DMS 273 (cell line): Measurements from ENCODE around the gene UGT1A7.
"Not testable (repeated sequence)": the region's sequence is repeated elsewhere in the genome, so short reads cannot be mapped to it uniquely, and the experiment has no call there.

Experiments
- DNase-seq: peaks from one replicate; lab custom pipeline; 2025; ENCODE audit not compliant: unreplicated experiment; lab: John Stamatoyannopoulos, UW

UGT1A7 gene

DNA sequence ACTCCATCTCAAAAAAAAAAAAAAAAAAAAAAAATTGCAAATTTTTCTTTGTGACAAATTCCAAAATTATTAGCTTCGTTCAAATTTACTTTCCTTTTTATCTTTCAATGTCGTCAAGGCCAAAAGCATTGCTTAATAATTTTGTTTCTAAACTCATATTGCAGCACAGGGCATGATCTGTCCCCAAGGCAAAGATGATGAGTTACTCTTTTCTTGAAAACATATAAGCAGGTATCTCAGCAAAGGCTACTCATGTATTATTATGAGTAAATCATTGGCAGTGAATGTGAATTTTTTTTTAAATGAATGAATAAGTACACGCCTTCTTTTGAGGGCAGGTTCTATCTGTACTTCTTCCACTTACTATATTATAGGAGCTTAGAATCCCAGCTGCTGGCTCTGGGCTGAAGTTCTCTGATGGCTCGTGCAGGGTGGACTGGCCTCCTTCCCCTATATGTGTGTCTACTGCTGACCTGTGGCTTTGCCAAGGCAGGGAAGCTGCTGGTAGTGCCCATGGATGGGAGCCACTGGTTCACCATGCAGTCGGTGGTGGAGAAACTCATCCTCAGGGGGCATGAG, at the start of gene UGT1A7:
Gene UGT1A7, plus strand, starts transcription at position 381 of the 579 bp plus-strand sequence. Its CDS starts 37 bp downstream, at position 418.
- DNase-seq: no peak

DNA sequence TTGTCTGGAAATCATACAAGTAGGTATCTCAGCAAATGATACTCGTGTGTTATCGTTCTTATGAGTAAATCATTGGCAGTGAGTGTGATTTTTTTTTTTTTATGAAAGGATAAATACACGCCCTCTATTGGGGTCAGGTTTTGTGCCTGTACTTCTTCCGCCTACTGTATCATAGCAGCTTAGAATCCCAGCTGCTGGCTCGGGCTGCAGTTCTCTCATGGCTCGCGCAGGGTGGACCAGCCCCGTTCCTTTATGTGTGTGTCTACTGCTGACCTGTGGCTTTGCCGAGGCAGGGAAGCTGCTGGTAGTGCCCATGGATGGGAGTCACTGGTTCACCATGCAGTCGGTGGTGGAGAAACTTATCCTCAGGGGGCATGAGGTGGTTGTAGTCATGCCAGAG, 45.4 kb upstream of the UGT1A7 start, which contains the start of gene UGT1A10:
Gene UGT1A10, plus strand, starts transcription at position 143 of the 400 bp plus-strand sequence. Its CDS starts 75 bp downstream, at position 218.
- DNase-seq: not testable (repeated sequence)

DNA sequence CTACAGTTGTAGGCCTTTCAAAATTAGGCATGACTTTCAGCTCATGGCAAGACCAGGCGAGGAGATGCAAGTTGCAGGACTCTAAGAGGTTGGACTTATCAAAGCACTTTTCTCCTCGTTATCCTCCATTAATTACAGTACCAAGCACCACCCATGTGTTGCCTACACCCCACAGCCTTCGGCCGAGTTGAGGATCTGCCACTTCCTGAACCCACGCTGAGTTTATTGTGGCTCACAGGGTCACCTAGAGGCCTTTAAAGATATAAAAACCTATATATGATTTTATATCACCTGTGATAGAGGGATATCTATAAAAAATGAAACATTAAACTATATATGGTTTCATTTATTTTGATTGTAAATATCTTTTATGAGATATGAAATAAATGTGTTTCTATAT, 42.9 kb upstream of the UGT1A7 start:
- no peak for DNase-seq

DNA sequence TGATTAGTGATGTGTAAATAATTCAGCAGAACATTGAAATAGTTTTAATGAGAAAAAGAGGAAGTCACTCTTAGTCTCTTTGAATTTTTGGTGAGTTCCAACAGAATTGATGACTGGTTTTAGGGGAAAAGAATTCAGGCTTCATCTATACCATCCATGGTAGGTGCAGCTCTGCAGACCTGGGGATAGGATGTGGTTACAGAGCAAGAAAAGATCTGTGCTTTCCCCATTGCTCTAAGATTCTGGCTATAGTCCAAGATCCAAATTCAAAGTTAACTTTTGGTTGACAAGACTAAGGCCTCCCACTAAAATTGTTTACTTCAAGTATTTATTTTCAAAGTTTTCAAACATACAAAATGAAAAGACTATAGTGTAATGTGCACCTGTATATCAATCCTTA, 41.8 kb upstream of the UGT1A7 start:
- peak; percentile 2 for DNase-seq

DNA sequence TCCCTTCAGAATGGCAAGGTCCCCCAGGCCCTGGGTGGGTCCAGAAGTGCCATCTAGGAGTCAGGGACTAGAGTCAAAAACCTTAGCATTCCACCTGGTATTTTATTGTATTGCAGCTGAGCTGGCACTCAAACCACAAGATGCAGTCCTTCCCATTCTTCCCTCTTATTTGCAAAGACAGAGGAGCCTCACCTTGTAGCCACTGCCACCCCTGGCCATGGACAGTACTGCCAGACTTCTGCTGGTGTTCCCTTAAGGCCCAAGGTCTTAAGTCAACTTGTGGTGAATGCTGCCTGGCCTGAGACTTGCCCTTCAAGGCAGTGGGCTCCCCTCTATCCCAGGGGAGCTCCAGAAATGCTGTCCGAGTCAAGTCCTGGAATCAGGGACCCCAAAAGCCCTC, 38.6 kb upstream of the UGT1A7 start:
- peak; percentile 13 for DNase-seq

DNA sequence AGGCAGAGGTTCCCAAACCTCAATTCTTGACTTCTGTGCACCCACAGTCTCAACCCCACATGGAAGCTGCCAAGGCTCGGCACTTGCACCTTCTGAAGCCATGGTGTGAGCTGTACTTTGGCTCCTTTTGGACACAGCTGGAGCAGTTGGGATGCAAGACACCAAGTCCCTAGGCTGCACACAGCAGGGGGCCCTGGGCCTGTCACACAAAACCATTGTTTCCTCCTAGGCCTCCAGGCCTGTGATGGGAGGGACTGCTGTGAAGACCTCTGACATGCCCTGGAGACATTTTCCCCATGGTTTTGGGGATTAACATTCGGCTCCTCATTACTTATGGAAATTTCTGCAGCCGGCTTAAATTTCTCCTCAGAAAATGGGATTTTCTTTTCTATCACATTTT, 35.7 kb upstream of the UGT1A7 start:
- not testable (repeated sequence) for DNase-seq

DNA sequence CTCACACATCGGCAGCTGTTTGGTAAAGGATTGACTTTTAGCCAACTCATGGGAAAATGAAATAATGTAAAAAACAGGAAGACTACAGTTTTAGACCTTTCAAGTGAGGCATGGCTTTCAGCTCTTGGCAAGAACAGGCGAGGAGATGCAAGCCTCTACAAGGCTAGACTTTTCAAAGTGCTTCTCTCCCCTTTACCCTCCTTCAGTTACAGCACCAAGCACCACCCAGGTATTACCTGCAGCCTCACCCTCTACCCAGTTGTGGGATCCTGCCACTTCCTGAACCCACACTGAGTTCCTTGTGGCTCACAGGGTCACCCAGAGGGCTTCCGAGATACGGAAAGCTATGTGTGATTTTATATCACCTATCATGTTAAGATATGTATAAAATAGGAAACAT, 30.7 kb upstream of the UGT1A7 start:
- no peak for DNase-seq

DNA sequence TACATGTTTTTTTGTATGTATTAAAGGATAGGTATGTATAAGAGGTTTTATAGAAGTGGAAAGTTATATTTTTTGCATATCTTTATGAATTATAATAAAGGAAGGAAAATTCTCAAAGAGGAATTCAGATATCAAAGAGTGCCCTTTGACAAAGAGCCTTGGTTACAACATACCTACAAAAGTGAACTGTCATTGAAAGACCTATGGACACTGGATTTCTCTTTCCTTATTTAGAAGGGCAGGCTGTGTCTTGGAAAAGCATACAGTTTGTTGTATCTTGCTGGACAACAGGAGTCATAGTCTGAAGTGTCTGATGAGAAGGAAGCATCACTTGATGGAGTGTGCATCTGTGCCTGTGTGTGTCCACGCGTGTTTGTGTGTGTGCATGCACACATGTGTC, 30.3 kb upstream of the UGT1A7 start:
- no peak for DNase-seq

DNA sequence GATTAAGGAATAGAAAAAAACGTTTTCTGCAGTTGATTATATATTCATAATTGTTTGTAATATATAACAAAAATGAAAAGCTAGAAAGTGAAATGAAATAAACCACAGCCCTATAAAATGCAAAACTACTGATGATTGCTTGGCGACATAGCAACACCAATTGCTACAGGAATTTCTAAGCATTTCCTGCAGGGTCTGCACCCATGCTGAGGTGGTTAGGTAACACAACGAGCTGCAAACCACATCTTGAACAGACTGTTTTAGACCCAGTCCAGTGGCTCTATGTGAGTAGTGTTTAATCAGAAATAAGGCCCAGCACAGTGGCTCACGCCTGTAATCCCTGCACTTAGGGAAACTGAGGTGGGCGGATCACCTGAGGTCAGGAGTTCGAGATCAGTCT, 27.2 kb upstream of the UGT1A7 start:
- no peak for DNase-seq

DNA sequence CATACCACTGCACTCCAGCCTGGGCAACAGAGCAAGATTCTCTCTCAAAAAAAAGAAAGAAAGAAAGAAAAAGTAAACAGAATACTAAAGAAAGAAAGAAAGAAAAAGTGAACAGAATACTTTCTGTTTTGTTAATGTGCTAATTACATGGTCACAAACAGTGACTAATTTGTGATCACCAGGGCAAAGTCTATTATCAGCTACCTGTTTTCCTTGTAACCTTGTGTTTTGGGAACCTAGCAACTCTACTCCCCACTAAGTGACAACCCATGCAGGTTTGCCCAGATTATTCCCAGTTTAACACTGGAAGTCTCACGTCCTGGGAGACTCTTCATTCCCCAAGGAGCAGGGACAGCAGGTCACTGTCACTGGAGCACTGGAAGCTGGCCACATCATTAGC, 26.7 kb upstream of the UGT1A7 start:
- no peak for DNase-seq

DNA sequence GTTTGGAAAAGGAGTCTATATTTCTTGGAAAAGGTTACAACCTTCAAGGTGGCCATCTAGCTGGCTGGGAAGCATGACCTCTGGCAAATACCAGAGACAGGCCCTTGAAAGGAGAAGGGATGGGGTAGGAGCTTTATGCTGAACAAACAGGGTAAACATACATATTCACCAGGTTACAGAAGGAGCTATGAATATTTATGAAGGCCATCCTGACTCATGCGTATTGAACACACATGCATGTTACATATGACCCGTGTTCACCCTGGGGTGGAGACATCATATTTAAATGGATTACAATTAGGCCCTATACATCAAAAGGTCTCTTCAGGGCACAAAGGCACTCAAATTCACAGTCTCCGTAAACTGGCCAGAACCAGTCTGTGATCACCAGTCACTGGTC, 25.8 kb upstream of the UGT1A7 start:
- not testable (repeated sequence) for DNase-seq

DNA sequence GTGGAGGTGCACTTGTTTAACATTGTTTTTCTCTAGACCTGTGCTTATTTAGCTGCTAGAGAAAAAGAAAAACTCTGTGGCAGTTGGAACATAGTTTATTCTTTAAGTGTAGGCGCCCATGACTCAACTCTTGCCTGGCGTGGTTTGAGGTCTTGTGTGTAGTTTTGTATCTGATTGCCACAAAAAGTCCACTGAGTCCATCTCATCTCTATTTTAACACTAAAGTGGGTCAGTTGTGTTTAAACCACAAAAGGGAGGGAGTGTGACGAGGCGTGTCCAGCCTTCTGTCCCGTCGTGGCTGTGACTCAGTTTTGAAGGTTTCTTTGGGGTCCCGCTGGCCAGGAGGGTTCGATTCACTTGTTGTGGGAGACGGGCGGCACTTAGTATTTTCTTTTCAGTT, 25.3 kb upstream of the UGT1A7 start:
- no peak for DNase-seq

DNA sequence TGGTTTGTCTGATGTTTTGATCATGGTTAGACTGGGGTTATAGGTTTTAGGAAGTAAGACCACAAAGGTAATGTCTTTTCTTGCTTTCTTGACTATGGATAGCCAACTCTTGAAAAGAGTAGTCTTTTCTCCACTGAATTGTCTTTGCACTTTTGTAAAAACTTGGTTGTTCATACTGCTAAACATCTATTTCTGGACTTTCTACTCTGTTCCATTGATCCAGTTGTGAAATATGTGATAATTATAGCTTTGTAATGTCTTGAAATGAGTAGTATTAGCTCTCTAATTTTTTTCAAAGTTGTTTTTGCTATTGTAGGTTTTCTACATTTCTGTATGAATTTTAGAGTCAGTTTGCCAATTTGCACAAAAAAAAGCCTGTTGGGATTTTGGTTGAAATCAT, 23.1 kb upstream of the UGT1A7 start:
- DNase-seq: no peak

DNA sequence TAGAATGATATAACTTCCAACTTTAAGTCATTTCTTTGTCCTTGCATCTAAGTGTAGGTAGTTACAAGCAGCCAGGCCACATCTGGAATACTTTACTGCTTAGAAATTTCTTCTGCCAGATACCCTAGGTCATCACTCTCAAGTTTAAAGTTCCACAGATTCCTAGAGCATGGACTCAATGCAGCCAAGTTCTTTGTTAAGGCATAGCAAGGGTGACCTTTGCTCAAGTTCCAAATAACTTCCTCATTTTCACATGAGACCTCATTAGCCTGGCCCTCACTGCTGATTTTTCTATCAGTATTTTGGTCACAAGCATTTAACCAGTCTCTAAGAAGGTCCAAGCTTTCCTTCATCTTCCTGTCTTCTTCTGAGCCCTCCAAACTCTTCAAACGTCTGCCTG, 17.8 kb upstream of the UGT1A7 start:
- no peak for DNase-seq

DNA sequence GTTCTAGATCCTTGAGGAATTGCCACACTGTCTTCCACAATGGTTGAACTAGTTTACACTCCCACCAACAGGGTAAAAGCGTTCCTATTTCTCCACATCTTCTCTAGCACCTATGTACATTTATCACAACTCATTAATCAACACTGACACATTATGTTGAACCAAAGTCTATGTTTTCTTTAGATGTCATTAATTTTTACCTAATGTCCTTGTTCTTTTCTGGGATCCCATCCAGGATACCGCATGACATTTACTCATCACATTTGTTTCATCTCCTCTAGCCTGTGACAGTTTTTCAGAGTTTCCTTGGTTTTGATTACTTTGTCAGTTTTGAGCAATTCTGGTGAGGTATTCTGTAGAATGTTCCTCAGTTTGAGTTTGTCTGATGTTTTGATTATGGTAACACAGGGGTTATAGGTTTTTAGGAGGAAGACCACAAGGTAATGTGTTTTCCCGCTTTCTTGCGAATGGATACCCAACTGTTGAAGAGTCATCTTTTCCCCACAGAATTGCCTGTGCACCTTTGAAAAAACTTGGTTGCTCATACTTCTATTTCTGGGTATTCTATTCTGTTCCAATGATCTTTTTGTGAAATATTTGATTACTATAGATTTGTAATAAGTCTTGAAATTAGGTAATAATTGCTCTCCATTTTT, 13.0 kb upstream of the UGT1A7 start:
- DNase-seq: no peak

DNA sequence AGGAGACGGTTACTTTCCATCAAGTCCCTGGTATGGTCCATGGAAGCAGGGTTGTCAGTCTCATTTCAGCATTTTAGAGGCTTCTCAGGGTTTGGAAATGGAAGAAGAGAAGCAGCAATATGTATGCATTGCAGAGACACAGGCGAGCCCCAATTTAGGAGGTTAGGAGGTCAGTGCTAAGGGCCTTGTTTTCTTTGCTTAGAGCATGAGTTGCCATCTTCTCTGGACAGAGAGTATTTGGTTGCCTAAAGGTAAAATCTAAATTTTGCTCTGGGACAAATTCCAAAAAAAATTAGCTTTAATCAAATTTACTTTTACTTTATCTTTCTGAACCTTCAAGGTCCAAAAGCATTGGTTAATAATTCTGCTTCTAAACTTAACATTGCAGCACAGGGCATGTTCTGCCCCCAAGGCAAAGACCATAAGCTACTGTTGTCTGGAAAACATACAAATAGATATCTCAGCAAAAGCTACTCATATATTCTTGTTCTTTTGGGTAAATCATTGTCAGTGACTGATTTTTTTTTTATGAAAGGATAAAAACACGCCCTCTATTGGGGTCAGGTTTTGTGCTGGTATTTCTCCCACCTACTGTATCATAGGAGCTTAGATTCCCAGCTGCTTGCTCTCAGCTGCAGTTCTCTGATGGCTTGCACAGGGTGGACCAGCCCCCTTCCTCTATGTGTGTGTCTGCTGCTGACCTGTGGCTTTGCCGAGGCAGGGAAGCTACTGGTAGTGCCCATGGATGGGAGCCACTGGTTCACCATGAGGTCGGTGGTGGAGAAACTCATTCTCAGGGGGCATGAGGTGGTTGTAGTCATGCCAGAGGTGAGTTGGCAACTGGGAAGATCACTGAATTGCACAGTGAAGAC, 10.2 kb upstream of the UGT1A7 start, which contains the start of gene UGT1A9:
Gene UGT1A9, plus strand, starts transcription at position 609 of the 872 bp plus-strand sequence. Its CDS starts 37 bp downstream, at position 646.
- no peak for DNase-seq

DNA sequence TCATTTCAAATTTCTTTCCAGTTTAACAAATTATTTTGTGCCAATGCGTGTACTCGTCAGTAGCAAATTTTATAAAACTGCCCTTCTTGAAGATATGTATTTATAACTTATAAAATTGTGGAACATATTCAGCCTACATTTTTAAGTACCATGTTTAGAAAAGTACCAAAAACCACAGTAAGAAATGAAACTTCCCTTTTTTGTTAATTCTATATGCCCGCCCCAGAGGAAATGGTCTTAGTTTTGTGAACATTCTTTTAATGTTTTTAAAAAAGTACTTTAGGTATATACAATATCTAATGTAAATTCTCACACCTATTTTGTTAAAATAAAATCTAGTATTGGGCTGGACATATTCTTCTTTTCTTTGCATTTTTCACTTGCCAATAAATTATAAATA, 8.8 kb upstream of the UGT1A7 start:
- DNase-seq: no peak

DNA sequence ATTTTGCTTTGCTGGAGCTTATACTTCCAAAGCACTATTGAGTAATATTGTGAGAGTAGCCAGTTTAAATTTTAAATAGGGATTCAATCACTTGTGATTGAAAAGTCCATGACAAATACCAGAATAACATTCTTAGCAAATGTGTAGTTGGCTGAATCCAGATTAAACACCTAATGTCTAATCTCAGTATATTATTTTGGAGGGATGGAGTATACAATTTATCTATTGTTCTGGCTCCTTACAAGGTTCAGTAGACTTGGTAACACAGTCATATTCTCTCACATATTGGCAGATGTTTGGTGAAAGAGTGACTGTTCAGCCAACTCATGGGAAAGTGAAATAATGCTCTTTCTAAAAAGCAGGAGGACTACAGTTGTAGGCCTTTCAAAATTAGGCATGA, 7.8 kb upstream of the UGT1A7 start:
- no peak for DNase-seq

DNA sequence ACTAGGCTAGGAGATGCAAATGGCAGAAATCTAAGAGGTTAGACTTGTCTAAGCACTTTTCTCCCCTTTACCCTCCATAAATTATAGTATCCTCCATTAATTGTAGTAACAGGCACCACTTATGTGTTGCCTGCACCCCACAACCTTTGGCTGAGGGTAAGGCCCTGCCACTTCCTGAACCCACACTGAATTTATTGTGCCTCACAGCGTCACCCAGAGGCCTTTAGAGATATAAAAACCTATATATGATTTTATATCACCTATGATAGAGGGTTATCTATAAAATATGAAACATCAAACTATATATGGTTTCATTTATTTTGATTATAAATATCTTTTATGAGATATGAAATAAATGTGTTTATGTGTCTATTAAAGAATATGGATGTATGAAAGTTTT, 7.4 kb upstream of the UGT1A7 start:
- DNase-seq: no peak

DNA sequence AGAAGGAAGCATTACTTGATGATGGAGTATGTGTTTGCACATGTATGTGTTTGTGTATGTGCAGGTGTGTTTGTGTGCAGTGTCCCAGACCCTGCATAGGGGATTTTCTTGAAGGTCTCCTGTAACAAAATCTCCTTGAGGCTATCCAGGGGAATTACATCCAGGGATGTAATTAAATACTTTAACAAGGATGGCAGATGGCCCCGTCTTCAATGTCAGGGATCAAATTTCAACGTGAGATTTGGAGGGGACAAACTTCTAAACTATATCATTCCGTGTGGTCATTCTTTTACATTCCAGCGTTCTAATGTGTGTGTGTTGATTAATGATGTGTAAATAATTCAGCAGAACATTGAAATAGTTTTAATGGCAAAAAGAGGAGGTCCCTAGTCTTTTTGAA, 6.7 kb upstream of the UGT1A7 start:
- peak; percentile 81 for DNase-seq

DNA sequence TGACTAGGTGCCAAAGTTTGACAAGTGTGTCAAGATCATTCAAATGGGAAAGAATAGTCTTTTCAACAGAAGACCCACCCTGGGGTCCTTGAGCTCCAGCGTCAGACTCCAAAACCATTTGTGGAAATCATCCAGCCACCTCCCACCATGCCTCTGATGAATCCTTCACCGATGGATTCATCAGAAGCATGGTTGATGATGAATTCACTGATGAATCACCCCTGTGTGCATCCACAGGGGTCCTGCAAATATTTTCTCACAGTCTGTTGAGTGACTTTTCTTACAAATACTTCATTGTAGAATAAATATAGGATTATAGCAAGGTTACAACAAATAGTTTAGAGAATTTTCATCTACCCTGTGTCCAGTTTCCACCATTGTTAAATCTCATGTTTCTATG, 5.7 kb upstream of the UGT1A7 start:
- no peak for DNase-seq

DNA sequence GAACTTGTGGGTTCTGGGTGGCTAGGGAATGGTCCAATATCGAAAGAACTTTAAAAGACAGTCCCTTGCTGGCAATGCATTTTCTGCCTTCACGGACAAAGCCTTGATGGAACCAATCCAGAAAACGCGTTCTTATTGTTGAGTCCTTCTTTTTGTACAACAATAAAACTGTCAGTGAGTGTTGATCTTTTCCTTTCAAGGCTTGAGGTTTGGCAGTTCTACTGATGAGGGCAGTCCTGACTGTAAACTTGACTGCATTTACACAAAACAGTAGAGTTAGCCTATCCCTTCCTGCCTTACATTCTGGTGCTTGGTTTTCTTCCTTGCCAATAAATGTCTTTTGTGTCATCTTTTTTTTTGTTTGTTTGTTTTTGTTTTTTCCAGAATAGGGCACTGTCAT, 2.5 kb upstream of the UGT1A7 start:
- no peak for DNase-seq
